HepG2 (cell line): ENCODE data around the gene GFER. TPM values are rescaled to one million over a fixed set of nuclear protein-coding genes. Genes with fewer than 3 reads are reported as not detected.

Experiments used
- ATAC-seq: fragments of 200-7000 bp; cut with Tn5 transposase; 3 replicates; pipeline ENCODE4 v1.9.1; 2020; ENCODE audit warnings: mild to moderate bottlenecking, moderate library complexity
- BruUV-seq: library from RNA; stranded (reverse); fragments of 400-500 nt; replicated peaks from 2 replicates; lab custom pipeline; 2021; lab: Mats Ljungman, UMichigan
- CTCF ChIA-PET: fragments of 300-600 bp; formaldehyde crosslinking; extraction: SDS; loops from one replicate; lab custom pipeline; 2021; ENCODE audit warnings: low total read pairs, inconsistent platforms, low intra/inter-chr PET ratio; lab: Yijun Ruan, JAX
- POLR2A ChIA-PET: fragments of 350-600 bp; sonication (Branson Sonifier 250); formaldehyde crosslinking; loops from one replicate; lab custom pipeline; 2020; ENCODE audit warnings: antibody characterized with exemption, inconsistent platforms; lab: Yijun Ruan, JAX
- DNase-seq: peaks from one replicate; pipeline ENCODE4 v3.0.0-alpha.2; 2015; ENCODE audit warnings: low spot score
- FAIRE-seq: peaks from 3 replicates; lab custom pipeline; 2011; peaks lifted over from hg19 to GRCh38; lab: Jason Lieb, UNC
- H2AFZ ChIP-seq: one replicate; pipeline ENCODE4 v1.6.1; 2011; ENCODE audit warnings: low read length, inconsistent platforms
- H3K27ac ChIP-seq: fragments of 300-600 bp; 3 replicates; pipeline ENCODE4 v1.8.0; 2011; ENCODE audit warnings: mixed run types, mild to moderate bottlenecking, mixed read lengths, low read length, inconsistent platforms; ENCODE audit not compliant: insufficient read depth; ENCODE audit errors: extremely low read length
- H3K27me3 ChIP-seq, 2 experiments: fragments of 200-600 bp in 1 of 2; 2 replicates in 1 of 2; 3 replicates in 1 of 2; pipeline versions ENCODE4 v1.6.0 to v1.8.0; 2011; ENCODE audit warnings: low read length in 2 of 2, mild to moderate bottlenecking in 2 of 2, moderate library complexity in 2 of 2, inconsistent platforms in 1 of 2; ENCODE audit not compliant: insufficient read depth in 2 of 2, control insufficient read depth in 1 of 2
- H3K36me3 ChIP-seq, 2 experiments: fragments of 200-600 bp in 1 of 2; replicated peaks in 1 of 2; 2 replicates in 1 of 2; 3 replicates in 1 of 2; pipeline versions ENCODE4 v1.5.1 to v1.8.0; 2011; ENCODE audit warnings: low read length in 2 of 2, inconsistent platforms in 1 of 2; ENCODE audit not compliant: insufficient read depth in 2 of 2, control insufficient read depth in 1 of 2
- H3K4me1 ChIP-seq: 2 replicates; pipeline ENCODE4 v1.5.1; 2012; ENCODE audit warnings: low read length, inconsistent platforms; ENCODE audit not compliant: insufficient read depth
- H3K4me2 ChIP-seq: 2 replicates; pipeline ENCODE4 v1.6.0; 2011; ENCODE audit warnings: low read depth, low read length, inconsistent platforms
- H3K4me3 ChIP-seq, 3 experiments: fragments of 200-600 bp in 1 of 3; sonication (generic), shearing (Covaris generic) in 1 of 3; replicated peaks in 1 of 3; 2 replicates each; pipeline ENCODE4 v1.5.1; 2011 to 2016; ENCODE audit warnings: low read length in 3 of 3, inconsistent platforms in 2 of 3, low read depth in 2 of 3, mild to moderate bottlenecking in 2 of 3, control low read depth in 1 of 3, mixed read lengths in 1 of 3; ENCODE audit not compliant: insufficient read depth in 1 of 3
- H3K79me2 ChIP-seq: one replicate; pipeline ENCODE4 v1.6.1; 2011; ENCODE audit warnings: low read length, inconsistent platforms; ENCODE audit not compliant: insufficient read depth
- H3K9ac ChIP-seq: 2 replicates; pipeline ENCODE4 v1.6.0; 2011; ENCODE audit warnings: mild to moderate bottlenecking, low read depth, low read length, inconsistent platforms; ENCODE audit not compliant: insufficient read depth
- H3K9me3 ChIP-seq: 2 replicates; pipeline ENCODE4 v1.5.1; 2012; ENCODE audit warnings: mild to moderate bottlenecking, low read length
- H4K20me1 ChIP-seq: 2 replicates; pipeline ENCODE4 v1.6.0; 2011; ENCODE audit warnings: inconsistent platforms, mild to moderate bottlenecking, low read length, moderate library complexity; ENCODE audit not compliant: insufficient read depth
- GABPA ChIP-seq, 2 experiments: IDR thresholded peaks; 2 replicates each; pipeline ENCODE4 v1.6.1; 2011 to 2016; ENCODE audit warnings: low read depth in 2 of 2, low read length in 1 of 2, missing biosample characterization in 1 of 2, missing genetic modification characterization in 1 of 2
- KDM2A ChIP-seq: sonication (generic); formaldehyde crosslinking; IDR thresholded peaks from 2 replicates; pipeline ENCODE4 v1.4.0; 2020; ENCODE audit warnings: low read depth, missing genetic modification reagents, borderline replicate concordance
- KDM5A ChIP-seq: fragments of 200-600 bp; sonication (generic); IDR thresholded peaks from 2 replicates; pipeline ENCODE4 v1.7.0; 2018; ENCODE audit warnings: antibody characterized with exemption, mild to moderate bottlenecking, low read length, borderline replicate concordance
- TRIM24 ChIP-seq: sonication (generic); formaldehyde crosslinking; IDR thresholded peaks from 2 replicates; pipeline ENCODE4 v1.8.0; 2022; ENCODE audit warnings: mild to moderate bottlenecking, missing genetic modification reagents
- ZMYM3 ChIP-seq: sonication (generic); formaldehyde crosslinking; IDR thresholded peaks from 2 replicates; pipeline ENCODE4 v1.5.1; 2020; ENCODE audit warnings: mild to moderate bottlenecking, missing genetic modification reagents
- ZNF207 ChIP-seq: fragments of 450-650 bp; IDR thresholded peaks from 2 replicates; pipeline ENCODE4 v1.6.1; 2016; ENCODE audit warnings: antibody characterized with exemption, borderline replicate concordance
- ZNF737 ChIP-seq: sonication (generic); formaldehyde crosslinking; IDR thresholded peaks from 2 replicates; pipeline ENCODE4 v1.5.0; 2020; ENCODE audit warnings: missing genetic modification reagents, mild to moderate bottlenecking, borderline replicate concordance
- WGBS: methylation state at CpG from one replicate; pipeline ENCODE4 v1.1.6; 2017; ENCODE audit warnings: low lambda C conversion rate; 5-methylcytosine and 5-hydroxymethylcytosine counted together
- in situ Hi-C: cut with HindIII; loops from 2 replicates; pipeline ENCODE4 v1.10.0; 2017; ENCODE audit warnings: low pct_unique_long_range_greater_than_20kb; ENCODE audit not compliant: extremely low pct_ligation_motif_present
- intact Hi-C: fragments of 100-400 bp; cut with micrococcal nuclease; formaldehyde crosslinking; loops from one replicate; pipeline ENCODE4 v1.10.0; 2022; ENCODE audit not compliant: unreplicated experiment
- polyA plus RNA-seq, 8 experiments: library from polyadenylated mRNA; depleted of rRNA in 3 of 8; stranded (reverse) in 7 of 8; unstranded in 1 of 8; fragments of >200 nt; fragmentation: Illumina TruSeq in 4 of 8; extraction: Trizol in 4 of 8; gene quantifications; 2 replicates each; pipeline versions ENCODE4 v1.2.1 to v1.2.3, GENCODE V29; 2011 to 2016; ENCODE audit warnings: low read depth in 4 of 8, missing spikeins in 1 of 8, mixed read lengths in 1 of 8; ENCODE audit not compliant: insufficient read depth in 1 of 8
- total RNA-seq, 5 experiments: library from RNA; depleted of rRNA; stranded (reverse); fragments of >200 nt; fragmentation: Illumina TruSeq; extraction: Trizol; gene quantifications; 2 replicates each; pipeline ENCODE4 v1.2.3, GENCODE V29; 2016; ENCODE audit warnings: low read depth in 1 of 5
- TF ChIP-seq, protein P1 (sequence below): sonication (generic); formaldehyde crosslinking; IDR thresholded peaks from 2 replicates; pipeline ENCODE4 v1.9.0; 2022; ENCODE audit warnings: missing genetic modification reagents, mild to moderate bottlenecking, borderline replicate concordance
- TF ChIP-seq, protein P2 (sequence below): sonication (generic); formaldehyde crosslinking; IDR thresholded peaks from 2 replicates; pipeline ENCODE4 v1.4.0; 2020; ENCODE audit warnings: mild to moderate bottlenecking, missing genetic modification reagents
- TF ChIP-seq, protein P3 (sequence below): sonication (generic); formaldehyde crosslinking; IDR thresholded peaks from 2 replicates; pipeline ENCODE4 v1.9.0; 2021; ENCODE audit warnings: mild to moderate bottlenecking, missing genetic modification reagents
- TF ChIP-seq, protein P4 (sequence below): sonication (generic); formaldehyde crosslinking; IDR thresholded peaks from 2 replicates; pipeline ENCODE4 v1.4.0; 2020; ENCODE audit warnings: missing genetic modification reagents

The GFER gene
- total and polyA plus RNA-seq, 2 of the 13 experiments (the other 11 are each of a cell fraction or from before 2014, with no cell fraction given): 28.6 to 71.7 TPM

DNA sequence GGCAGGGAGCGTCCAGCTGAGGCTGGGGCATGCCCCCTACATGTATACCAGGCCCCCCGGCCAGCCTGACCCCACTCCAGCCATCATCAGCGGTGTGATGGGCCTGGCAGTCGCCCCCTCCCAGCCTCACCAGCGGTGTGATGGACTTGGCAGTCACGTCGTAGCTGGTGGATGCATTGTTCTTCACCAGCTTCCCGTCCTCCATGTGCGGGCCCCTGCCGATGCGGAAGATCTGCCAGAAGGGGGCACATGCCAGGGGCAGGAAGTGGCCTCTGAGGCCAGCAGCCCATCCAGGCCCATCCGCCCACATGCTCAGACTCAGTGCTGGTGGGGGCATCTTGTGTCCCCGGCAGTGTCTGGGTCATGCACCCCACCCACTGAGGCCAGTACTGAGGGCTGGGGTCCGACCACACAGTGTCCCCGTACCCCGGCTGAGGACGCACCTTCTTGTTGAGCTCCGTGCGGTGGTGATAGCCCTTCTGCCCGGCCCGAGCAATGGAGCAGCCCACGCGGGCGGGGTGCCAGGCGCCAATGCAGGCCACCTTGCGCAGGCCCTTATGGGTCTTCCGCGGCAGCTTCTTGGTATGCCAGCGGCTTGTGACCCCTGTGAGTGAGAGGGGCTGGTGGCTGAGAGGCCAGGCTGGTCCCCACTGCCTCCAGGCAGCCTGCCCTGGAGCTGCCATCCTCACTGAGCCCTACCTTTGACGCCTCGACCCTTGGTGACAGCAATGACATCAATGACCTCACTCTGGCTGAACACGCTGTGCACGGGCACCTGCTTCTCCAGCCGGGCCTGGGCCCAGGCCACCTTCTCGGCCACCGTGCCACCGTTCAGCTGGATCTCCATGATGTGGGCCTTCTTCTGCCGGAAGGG lies 37.3 kb upstream of the GFER start:
- DNase-seq (no peak), ATAC-seq (peak; percentile 42), FAIRE-seq (no peak)
- Histone ChIP-seq H3K79me2 (peaks cover 13% of the 10 kb centered on the region), H3K27ac (no peak overlapping the region), H4K20me1 (no peaks in the 10 kb centered on the region; the same call in 1 of the 2 replicates), H3K9me3 (no peaks in the 10 kb centered on the region), H3K36me3 (no peaks in the 10 kb centered on the region), H3K4me2 (0 out of 2 replicates have a peak overlapping the region, but pooled peaks have one; percentile 8), H3K4me1 (peaks cover 38% of the 10 kb centered on the region), H3K4me3 (no peak overlapping the region), H3K27me3 (peaks cover 0 to 5% of the 10 kb centered on the region in 2 experiments; a peak in 1 of 5 replicates), H3K9ac (peak overlapping the region; percentile 13; the same call in 1 of the 2 replicates), H2AFZ (no peak overlapping the region)
- intact Hi-C loops (no loop called here), in situ Hi-C loops (no loop called here)
- ChIA-PET CTCF (no interaction called here), POLR2A (interaction anchor here (1.0 to 3.2 kb wide), 9 partner anchors 9 to 1141 kb away, joined by 3 to 18 read pairs (median 4); partner anchors contain the start of genes RPS2, TBL3 and TRAF7)
- BruUV-seq: no TSS peak
- 66% methylated on average over 18 of the region's 38 CpGs for WGBS
- TF ChIP-seq, protein P1, sequence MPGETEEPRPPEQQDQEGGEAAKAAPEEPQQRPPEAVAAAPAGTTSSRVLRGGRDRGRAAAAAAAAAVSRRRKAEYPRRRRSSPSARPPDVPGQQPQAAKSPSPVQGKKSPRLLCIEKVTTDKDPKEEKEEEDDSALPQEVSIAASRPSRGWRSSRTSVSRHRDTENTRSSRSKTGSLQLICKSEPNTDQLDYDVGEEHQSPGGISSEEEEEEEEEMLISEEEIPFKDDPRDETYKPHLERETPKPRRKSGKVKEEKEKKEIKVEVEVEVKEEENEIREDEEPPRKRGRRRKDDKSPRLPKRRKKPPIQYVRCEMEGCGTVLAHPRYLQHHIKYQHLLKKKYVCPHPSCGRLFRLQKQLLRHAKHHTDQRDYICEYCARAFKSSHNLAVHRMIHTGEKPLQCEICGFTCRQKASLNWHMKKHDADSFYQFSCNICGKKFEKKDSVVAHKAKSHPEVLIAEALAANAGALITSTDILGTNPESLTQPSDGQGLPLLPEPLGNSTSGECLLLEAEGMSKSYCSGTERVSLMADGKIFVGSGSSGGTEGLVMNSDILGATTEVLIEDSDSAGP (CRISPR knock-in tag): peak; percentile 36
- no peak for TF ChIP-seq ZNF207
- TF ChIP-seq, protein P2, sequence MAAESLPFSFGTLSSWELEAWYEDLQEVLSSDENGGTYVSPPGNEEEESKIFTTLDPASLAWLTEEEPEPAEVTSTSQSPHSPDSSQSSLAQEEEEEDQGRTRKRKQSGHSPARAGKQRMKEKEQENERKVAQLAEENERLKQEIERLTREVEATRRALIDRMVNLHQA: no peak
- TF ChIP-seq ZMYM3 (CRISPR knock-in tag): no peak
- TF ChIP-seq, protein P3, sequence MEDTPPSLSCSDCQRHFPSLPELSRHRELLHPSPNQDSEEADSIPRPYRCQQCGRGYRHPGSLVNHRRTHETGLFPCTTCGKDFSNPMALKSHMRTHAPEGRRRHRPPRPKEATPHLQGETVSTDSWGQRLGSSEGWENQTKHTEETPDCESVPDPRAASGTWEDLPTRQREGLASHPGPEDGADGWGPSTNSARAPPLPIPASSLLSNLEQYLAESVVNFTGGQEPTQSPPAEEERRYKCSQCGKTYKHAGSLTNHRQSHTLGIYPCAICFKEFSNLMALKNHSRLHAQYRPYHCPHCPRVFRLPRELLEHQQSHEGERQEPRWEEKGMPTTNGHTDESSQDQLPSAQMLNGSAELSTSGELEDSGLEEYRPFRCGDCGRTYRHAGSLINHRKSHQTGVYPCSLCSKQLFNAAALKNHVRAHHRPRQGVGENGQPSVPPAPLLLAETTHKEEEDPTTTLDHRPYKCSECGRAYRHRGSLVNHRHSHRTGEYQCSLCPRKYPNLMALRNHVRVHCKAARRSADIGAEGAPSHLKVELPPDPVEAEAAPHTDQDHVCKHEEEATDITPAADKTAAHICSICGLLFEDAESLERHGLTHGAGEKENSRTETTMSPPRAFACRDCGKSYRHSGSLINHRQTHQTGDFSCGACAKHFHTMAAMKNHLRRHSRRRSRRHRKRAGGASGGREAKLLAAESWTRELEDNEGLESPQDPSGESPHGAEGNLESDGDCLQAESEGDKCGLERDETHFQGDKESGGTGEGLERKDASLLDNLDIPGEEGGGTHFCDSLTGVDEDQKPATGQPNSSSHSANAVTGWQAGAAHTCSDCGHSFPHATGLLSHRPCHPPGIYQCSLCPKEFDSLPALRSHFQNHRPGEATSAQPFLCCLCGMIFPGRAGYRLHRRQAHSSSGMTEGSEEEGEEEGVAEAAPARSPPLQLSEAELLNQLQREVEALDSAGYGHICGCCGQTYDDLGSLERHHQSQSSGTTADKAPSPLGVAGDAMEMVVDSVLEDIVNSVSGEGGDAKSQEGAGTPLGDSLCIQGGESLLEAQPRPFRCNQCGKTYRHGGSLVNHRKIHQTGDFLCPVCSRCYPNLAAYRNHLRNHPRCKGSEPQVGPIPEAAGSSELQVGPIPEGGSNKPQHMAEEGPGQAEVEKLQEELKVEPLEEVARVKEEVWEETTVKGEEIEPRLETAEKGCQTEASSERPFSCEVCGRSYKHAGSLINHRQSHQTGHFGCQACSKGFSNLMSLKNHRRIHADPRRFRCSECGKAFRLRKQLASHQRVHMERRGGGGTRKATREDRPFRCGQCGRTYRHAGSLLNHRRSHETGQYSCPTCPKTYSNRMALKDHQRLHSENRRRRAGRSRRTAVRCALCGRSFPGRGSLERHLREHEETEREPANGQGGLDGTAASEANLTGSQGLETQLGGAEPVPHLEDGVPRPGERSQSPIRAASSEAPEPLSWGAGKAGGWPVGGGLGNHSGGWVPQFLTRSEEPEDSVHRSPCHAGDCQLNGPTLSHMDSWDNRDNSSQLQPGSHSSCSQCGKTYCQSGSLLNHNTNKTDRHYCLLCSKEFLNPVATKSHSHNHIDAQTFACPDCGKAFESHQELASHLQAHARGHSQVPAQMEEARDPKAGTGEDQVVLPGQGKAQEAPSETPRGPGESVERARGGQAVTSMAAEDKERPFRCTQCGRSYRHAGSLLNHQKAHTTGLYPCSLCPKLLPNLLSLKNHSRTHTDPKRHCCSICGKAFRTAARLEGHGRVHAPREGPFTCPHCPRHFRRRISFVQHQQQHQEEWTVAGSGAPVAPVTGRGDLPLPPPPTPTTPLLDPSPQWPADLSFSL: no peak
- TF ChIP-seq GABPA (IDR thresholded peaks at IDR 0.05; ENCODE audit: low read depth, low read length): no peak
- 0 out of 2 replicates have a peak, but pooled peaks have one; percentile 22 for TF ChIP-seq GABPA (CRISPR knock-in tag; IDR thresholded peaks at IDR 0.05; ENCODE audit: low read depth)
- no peak for TF ChIP-seq TRIM24 (CRISPR knock-in tag)
- 0 out of 2 replicates have a peak, but pooled peaks have one; percentile 13 for TF ChIP-seq KDM2A
- no peak for TF ChIP-seq ZNF737 (CRISPR knock-in tag)
- TF ChIP-seq, protein P4, sequence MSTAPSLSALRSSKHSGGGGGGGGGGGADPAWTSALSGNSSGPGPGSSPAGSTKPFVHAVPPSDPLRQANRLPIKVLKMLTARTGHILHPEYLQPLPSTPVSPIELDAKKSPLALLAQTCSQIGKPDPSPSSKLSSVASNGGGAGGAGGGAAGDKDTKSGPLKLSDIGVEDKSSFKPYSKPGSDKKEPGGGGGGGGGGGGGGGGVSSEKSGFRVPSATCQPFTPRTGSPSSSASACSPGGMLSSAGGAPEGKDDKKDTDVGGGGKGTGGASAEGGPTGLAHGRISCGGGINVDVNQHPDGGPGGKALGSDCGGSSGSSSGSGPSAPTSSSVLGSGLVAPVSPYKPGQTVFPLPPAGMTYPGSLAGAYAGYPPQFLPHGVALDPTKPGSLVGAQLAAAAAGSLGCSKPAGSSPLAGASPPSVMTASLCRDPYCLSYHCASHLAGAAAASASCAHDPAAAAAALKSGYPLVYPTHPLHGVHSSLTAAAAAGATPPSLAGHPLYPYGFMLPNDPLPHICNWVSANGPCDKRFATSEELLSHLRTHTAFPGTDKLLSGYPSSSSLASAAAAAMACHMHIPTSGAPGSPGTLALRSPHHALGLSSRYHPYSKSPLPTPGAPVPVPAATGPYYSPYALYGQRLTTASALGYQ (CRISPR knock-in tag): no peak
- no peak for TF ChIP-seq KDM5A
